MCF 10A (cell line): Measurements from ENCODE around the gene RORB. TPM values are rescaled to one million over a fixed set of nuclear protein-coding genes. Genes with fewer than 3 reads are reported as not detected.

Source experiments
- BruUV-seq: library from RNA; stranded (reverse); fragments of 400-500 nt; replicated peaks from 2 replicates; lab custom pipeline; 2021; lab: Mats Ljungman, UMichigan
- CTCF ChIA-PET: fragments of 300-600 bp; sonication (Branson Sonifier 250); formaldehyde crosslinking; extraction: SDS; loops from one replicate; lab custom pipeline; 2021; ENCODE audit warnings: antibody characterized with exemption, inconsistent platforms; lab: Yijun Ruan, JAX
- POLR2A ChIA-PET: fragments of 300-600, 350-650 bp; sonication (Branson Sonifier 250); formaldehyde crosslinking; extraction: SDS; loops from one replicate; lab custom pipeline; 2020; ENCODE audit warnings: antibody characterized with exemption, inconsistent platforms; lab: Yijun Ruan, JAX
- DNase-seq: peaks from one replicate; pipeline ENCODE4 v3.0.0-alpha.2; 2018; ENCODE audit not compliant: unreplicated experiment
- H3K27ac Mint-ChIP-seq: one replicate; pipeline ENCODE4 v1.8.0; 2022; ENCODE audit warnings: mild to moderate bottlenecking, low read depth, mixed read lengths; ENCODE audit not compliant: unreplicated experiment
- H3K27me3 Mint-ChIP-seq: one replicate; pipeline ENCODE4 v1.8.0; 2022; ENCODE audit warnings: mixed read lengths; ENCODE audit not compliant: insufficient read depth, unreplicated experiment
- H3K36me3 Mint-ChIP-seq: one replicate; pipeline ENCODE4 v1.8.0; 2022; ENCODE audit warnings: mild to moderate bottlenecking, moderate library complexity, mixed read lengths; ENCODE audit not compliant: insufficient read depth, unreplicated experiment
- H3K4me1 Mint-ChIP-seq: one replicate; pipeline ENCODE4 v1.8.0; 2022; ENCODE audit warnings: mixed read lengths; ENCODE audit not compliant: insufficient read depth, unreplicated experiment
- H3K4me3 Mint-ChIP-seq: one replicate; pipeline ENCODE4 v1.8.0; 2022; ENCODE audit warnings: mild to moderate bottlenecking, moderate library complexity, mixed read lengths; ENCODE audit not compliant: unreplicated experiment
- H3K9me3 Mint-ChIP-seq: one replicate; pipeline ENCODE4 v1.8.0; 2022; ENCODE audit warnings: mixed read lengths; ENCODE audit not compliant: unreplicated experiment
- intact Hi-C: fragments of 100-400 bp; cut with micrococcal nuclease; formaldehyde crosslinking; loops from 2 replicates; pipeline ENCODE4 v1.14.1; 2022
- total RNA-seq: library from RNA; stranded (reverse); gene quantifications from 2 replicates; pipeline ENCODE4 v1.2.3, GENCODE V29; 2022
- TF ChIP-seq, protein P1 (sequence below): fragments of 200-600 bp; IDR thresholded peaks from one replicate; pipeline ENCODE4 v1.8.0; 2022; ENCODE audit warnings: antibody characterized with exemption, mild to moderate bottlenecking; ENCODE audit not compliant: unreplicated experiment

RORB gene
- total RNA-seq, 1 experiment from 2014 or later, result not detected

DNA sequence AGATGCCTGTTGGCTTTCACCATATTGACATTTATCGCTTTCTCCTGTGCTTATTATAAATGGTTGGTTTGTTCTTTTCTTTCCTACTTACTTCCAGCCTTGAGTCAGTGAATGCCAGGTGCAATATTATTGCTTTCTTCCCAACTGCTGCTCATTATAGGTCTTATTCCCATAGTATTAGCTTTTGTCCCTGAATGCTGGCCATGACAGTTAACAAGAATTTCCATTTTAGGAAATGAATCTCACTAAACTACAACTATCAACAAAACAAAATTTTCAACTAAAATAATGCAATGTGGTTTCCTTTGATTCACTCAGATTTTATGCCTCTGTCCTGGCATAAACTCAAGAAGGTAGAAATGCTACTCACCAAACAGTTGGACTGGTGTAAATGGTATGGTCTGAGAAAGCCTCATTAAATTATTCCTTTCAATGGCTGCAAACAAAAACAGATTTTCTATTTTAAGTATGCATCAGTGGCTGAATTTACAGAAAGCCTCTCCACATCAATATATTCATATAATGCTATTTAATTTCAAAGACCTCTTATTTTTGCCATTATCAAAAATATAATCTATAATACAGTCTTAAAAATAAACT lies 245.2 kb downstream of the RORB start:
- TF ChIP-seq, protein P1, sequence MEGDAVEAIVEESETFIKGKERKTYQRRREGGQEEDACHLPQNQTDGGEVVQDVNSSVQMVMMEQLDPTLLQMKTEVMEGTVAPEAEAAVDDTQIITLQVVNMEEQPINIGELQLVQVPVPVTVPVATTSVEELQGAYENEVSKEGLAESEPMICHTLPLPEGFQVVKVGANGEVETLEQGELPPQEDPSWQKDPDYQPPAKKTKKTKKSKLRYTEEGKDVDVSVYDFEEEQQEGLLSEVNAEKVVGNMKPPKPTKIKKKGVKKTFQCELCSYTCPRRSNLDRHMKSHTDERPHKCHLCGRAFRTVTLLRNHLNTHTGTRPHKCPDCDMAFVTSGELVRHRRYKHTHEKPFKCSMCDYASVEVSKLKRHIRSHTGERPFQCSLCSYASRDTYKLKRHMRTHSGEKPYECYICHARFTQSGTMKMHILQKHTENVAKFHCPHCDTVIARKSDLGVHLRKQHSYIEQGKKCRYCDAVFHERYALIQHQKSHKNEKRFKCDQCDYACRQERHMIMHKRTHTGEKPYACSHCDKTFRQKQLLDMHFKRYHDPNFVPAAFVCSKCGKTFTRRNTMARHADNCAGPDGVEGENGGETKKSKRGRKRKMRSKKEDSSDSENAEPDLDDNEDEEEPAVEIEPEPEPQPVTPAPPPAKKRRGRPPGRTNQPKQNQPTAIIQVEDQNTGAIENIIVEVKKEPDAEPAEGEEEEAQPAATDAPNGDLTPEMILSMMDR, result no peak
- ChIA-PET CTCF (interaction anchor here (0.7 to 1.3 kb wide), 17 partner anchors 9 to 1542 kb away, joined by 3 to 11 read pairs (median 4); no protein-coding TSS in a partner anchor), POLR2A (no interaction called here)
- intact Hi-C loops, result loop anchor here (2.0 kb wide), 4 partner anchors 97 to 1541 kb away; no protein-coding TSS in a partner anchor
- no TSS peak for BruUV-seq
- no peaks in the 10 kb centered on the region for H3K9me3 Mint-ChIP-seq
- H3K36me3 Mint-ChIP-seq, result no peaks in the 10 kb centered on the region
- no peak overlapping the region for H3K4me3 Mint-ChIP-seq
- DNase-seq, result no peak
- no peak overlapping the region for H3K27ac Mint-ChIP-seq
- peaks cover 5% of the 10 kb centered on the region for H3K4me1 Mint-ChIP-seq
- H3K27me3 Mint-ChIP-seq, result peaks cover 68% of the 10 kb centered on the region
